Astrocyte (in vitro differentiated cells and primary cell): ENCODE results near the gene STX16. TPM values are rescaled to one million over a fixed set of nuclear protein-coding genes. Genes with fewer than 3 reads are reported as not detected.

Experiments
- DNase-seq: peaks from one replicate; pipeline ENCODE4 v3.0.0-alpha.2; 2010; ENCODE audit warnings: low read depth
- FAIRE-seq: peaks from 2 replicates; lab custom pipeline; 2011; peaks lifted over from hg19 to GRCh38; lab: Jason Lieb, UNC
- H2AFZ ChIP-seq: 2 replicates; pipeline ENCODE4 v1.6.0; 2012; ENCODE audit warnings: low read depth, low read length, inconsistent platforms
- H3K27ac ChIP-seq: 2 replicates; pipeline ENCODE4 v1.5.1; 2011; ENCODE audit warnings: low read depth, low read length, inconsistent platforms
- H3K27me3 ChIP-seq: 2 replicates; pipeline ENCODE4 v1.6.0; 2011; ENCODE audit warnings: low read length, inconsistent platforms; ENCODE audit not compliant: insufficient read depth
- H3K36me3 ChIP-seq: 2 replicates; pipeline ENCODE4 v1.5.1; 2011; ENCODE audit warnings: low read length, inconsistent platforms; ENCODE audit not compliant: insufficient read depth
- H3K4me1 ChIP-seq: 2 replicates; pipeline ENCODE4 v1.5.1; 2011; ENCODE audit warnings: low read length, inconsistent platforms; ENCODE audit not compliant: insufficient read depth
- H3K4me2 ChIP-seq: 2 replicates; pipeline ENCODE4 v1.6.0; 2012; ENCODE audit warnings: low read length, inconsistent platforms
- H3K4me3 ChIP-seq: 2 replicates; pipeline ENCODE4 v1.5.1; 2011; ENCODE audit warnings: low read depth, mild to moderate bottlenecking, low read length, inconsistent platforms; ENCODE audit not compliant: insufficient read depth
- H3K79me2 ChIP-seq: 2 replicates; pipeline ENCODE4 v1.6.0; 2012; ENCODE audit warnings: mild to moderate bottlenecking, low read length, inconsistent platforms; ENCODE audit not compliant: insufficient read depth
- H3K9ac ChIP-seq: 2 replicates; pipeline ENCODE4 v1.6.0; 2012; ENCODE audit warnings: mild to moderate bottlenecking, low read length, inconsistent platforms
- H3K9me3 ChIP-seq: 2 replicates; pipeline ENCODE4 v1.5.1; 2012; ENCODE audit warnings: low read depth, mild to moderate bottlenecking, low read length, inconsistent platforms; ENCODE audit not compliant: insufficient read depth
- H4K20me1 ChIP-seq: 2 replicates; pipeline ENCODE4 v1.6.0; 2012; ENCODE audit warnings: low read length, inconsistent platforms; ENCODE audit not compliant: insufficient read depth
- H3K27ac Mint-ChIP-seq: one replicate; pipeline ENCODE4 v1.8.0; 2021; ENCODE audit warnings: mild to moderate bottlenecking, mixed read lengths; ENCODE audit not compliant: unreplicated experiment
- H3K27me3 Mint-ChIP-seq: one replicate; pipeline ENCODE4 v1.8.0; 2021; ENCODE audit warnings: low read depth, mixed read lengths; ENCODE audit not compliant: unreplicated experiment
- H3K36me3 Mint-ChIP-seq: one replicate; pipeline ENCODE4 v1.8.0; 2021; ENCODE audit warnings: low read depth, mixed read lengths; ENCODE audit not compliant: unreplicated experiment
- H3K4me1 Mint-ChIP-seq: one replicate; pipeline ENCODE4 v1.8.0; 2021; ENCODE audit warnings: low read depth, mixed read lengths; ENCODE audit not compliant: unreplicated experiment
- H3K4me3 Mint-ChIP-seq: one replicate; pipeline ENCODE4 v1.8.0; 2021; ENCODE audit warnings: mild to moderate bottlenecking, moderate library complexity, mixed read lengths; ENCODE audit not compliant: unreplicated experiment
- H3K9me3 Mint-ChIP-seq: one replicate; pipeline ENCODE4 v1.8.0; 2021; ENCODE audit warnings: mild to moderate bottlenecking, mixed read lengths; ENCODE audit not compliant: unreplicated experiment
- EZH2 ChIP-seq: IDR thresholded peaks from 2 replicates; pipeline ENCODE4 v1.6.1; 2012; ENCODE audit warnings: mild to moderate bottlenecking, low read length, inconsistent platforms; ENCODE audit not compliant: insufficient read depth
- total RNA-seq: library from RNA; stranded (reverse); gene quantifications from 2 replicates; pipeline ENCODE4 v1.2.1, GENCODE V29; 2021
- TF ChIP-seq, protein P1 (sequence below): IDR thresholded peaks from 2 replicates; pipeline ENCODE4 v1.5.1; 2011; ENCODE audit warnings: low read depth, mild to moderate bottlenecking, inconsistent platforms, low read length, moderate library complexity; ENCODE audit not compliant: insufficient read depth

Gene STX16
- total RNA-seq, 1 donor from 2014 or later = 59.3 TPM

DNA sequence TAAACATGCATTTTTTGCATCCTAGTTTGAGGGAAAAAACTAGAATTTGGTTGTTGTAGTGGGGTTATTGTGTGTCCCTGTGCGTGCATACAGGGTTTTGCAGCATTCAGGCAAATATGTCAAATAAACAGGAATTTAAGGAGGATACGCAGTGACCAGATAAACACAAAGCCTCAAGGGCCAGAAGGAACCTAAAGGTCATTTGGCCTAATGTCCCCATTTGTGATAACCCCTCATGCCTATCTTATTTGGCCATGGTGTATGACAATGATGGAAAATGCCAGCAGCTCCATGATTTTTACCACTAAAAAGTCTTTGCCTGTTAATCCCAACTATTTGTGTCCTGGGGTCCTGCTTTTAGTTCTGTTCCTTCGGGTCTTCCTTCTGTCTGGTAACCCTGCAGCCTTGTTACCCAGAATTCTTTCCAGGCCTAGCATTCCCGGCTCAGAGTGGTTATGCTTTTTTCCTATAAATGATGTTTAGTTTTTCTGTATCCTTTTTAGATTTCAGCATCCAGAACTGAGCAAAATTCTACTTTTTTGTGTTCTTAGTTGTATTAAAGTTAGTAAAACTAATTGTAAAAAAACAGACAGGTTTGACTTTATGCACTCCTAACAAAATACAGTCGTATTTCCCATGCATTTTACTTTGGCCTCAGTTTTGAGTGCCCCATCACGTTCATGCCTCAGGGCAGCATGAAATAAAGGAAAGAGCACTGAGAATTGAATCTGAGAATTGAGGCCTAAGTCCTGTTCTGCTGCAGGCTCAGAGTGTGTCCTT lies 4.4 kb downstream of the STX16 start:
- Mint-ChIP-seq H3K36me3 (peaks cover 2% of the 10 kb centered on the region), H3K27ac (no peak overlapping the region), H3K27me3 (no peaks in the 10 kb centered on the region), H3K9me3 (no peaks in the 10 kb centered on the region), H3K4me3 (no peak overlapping the region), H3K4me1 (peaks cover 30% of the 10 kb centered on the region)
- no peaks in the 10 kb centered on the region for H3K9me3 ChIP-seq
- peak overlapping the region; percentile 7 for H3K9ac ChIP-seq
- no peaks in the 10 kb centered on the region for H3K36me3 ChIP-seq
- peaks cover 30% of the 10 kb centered on the region for H4K20me1 ChIP-seq
- no peaks in the 10 kb centered on the region for H3K27me3 ChIP-seq
- peaks cover 31% of the 10 kb centered on the region for H3K4me1 ChIP-seq
- peak overlapping the region; percentile 49 for H3K4me2 ChIP-seq
- no peak overlapping the region for H3K27ac ChIP-seq
- no peak for DNase-seq
- FAIRE-seq = no peak
- peaks cover 95% of the 10 kb centered on the region for H3K79me2 ChIP-seq
- peak overlapping the region; percentile 1 for H3K4me3 ChIP-seq
- TF ChIP-seq, protein P1, sequence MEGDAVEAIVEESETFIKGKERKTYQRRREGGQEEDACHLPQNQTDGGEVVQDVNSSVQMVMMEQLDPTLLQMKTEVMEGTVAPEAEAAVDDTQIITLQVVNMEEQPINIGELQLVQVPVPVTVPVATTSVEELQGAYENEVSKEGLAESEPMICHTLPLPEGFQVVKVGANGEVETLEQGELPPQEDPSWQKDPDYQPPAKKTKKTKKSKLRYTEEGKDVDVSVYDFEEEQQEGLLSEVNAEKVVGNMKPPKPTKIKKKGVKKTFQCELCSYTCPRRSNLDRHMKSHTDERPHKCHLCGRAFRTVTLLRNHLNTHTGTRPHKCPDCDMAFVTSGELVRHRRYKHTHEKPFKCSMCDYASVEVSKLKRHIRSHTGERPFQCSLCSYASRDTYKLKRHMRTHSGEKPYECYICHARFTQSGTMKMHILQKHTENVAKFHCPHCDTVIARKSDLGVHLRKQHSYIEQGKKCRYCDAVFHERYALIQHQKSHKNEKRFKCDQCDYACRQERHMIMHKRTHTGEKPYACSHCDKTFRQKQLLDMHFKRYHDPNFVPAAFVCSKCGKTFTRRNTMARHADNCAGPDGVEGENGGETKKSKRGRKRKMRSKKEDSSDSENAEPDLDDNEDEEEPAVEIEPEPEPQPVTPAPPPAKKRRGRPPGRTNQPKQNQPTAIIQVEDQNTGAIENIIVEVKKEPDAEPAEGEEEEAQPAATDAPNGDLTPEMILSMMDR = no peak
- TF ChIP-seq EZH2 = no peak
- no peak overlapping the region for H2AFZ ChIP-seq

- no peak overlapping the region for H2AFZ ChIP-seq
- H3K36me3 ChIP-seq = peaks cover 3% of the 10 kb centered on the region
- H3K9ac ChIP-seq = no peak overlapping the region
- no peaks in the 10 kb centered on the region for H3K9me3 ChIP-seq
- DNase-seq (no peak), FAIRE-seq (no peak)
- H3K4me3 Mint-ChIP-seq = peak overlapping the region; percentile 43
- H3K27ac ChIP-seq = no peak overlapping the region
- no peak overlapping the region for H3K27ac Mint-ChIP-seq
- H3K79me2 ChIP-seq = peaks cover 100% of the 10 kb centered on the region
- no peak overlapping the region for H3K4me3 ChIP-seq
- H3K9me3 Mint-ChIP-seq = no peaks in the 10 kb centered on the region
- peaks cover 20% of the 10 kb centered on the region for H3K4me1 ChIP-seq
- peaks cover 8% of the 10 kb centered on the region for H3K36me3 Mint-ChIP-seq
- H4K20me1 ChIP-seq = peaks cover 37% of the 10 kb centered on the region
- peak overlapping the region; percentile 25 for H3K4me2 ChIP-seq
- no peaks in the 10 kb centered on the region for H3K27me3 Mint-ChIP-seq
- peaks cover 29% of the 10 kb centered on the region for H3K4me1 Mint-ChIP-seq
- no peaks in the 10 kb centered on the region for H3K27me3 ChIP-seq
- no peak for TF ChIP-seq EZH2
- TF ChIP-seq, protein P1 = no peak
These were observed 5.7 kb downstream of the STX16 start for GRCh38 chr20:58656831-58657230.

- DNase-seq (no peak), FAIRE-seq (no peak)
- Histone ChIP-seq H3K9me3 (no peaks in the 10 kb centered on the region), H3K9ac (no peak overlapping the region), H3K4me2 (peak overlapping the region; percentile 25), H3K36me3 (peaks cover 3% of the 10 kb centered on the region), H2AFZ (no peak overlapping the region), H3K27me3 (no peaks in the 10 kb centered on the region), H3K79me2 (peaks cover 100% of the 10 kb centered on the region), H3K27ac (no peak overlapping the region), H4K20me1 (peaks cover 39% of the 10 kb centered on the region), H3K4me3 (no peak overlapping the region), H3K4me1 (peaks cover 19% of the 10 kb centered on the region)
- no peaks in the 10 kb centered on the region for H3K9me3 Mint-ChIP-seq
- peaks cover 31% of the 10 kb centered on the region for H3K4me1 Mint-ChIP-seq
- no peak overlapping the region for H3K27ac Mint-ChIP-seq
- H3K4me3 Mint-ChIP-seq = no peak overlapping the region
- TF ChIP-seq, protein P1 = no peak
- no peak for TF ChIP-seq EZH2
- peaks cover 10% of the 10 kb centered on the region for H3K36me3 Mint-ChIP-seq
- H3K27me3 Mint-ChIP-seq = no peaks in the 10 kb centered on the region
These were observed 6.2 kb downstream of the STX16 start for GRCh38 chr20:58657262-58657661.
